IMR-90 (cell line): Measurements from ENCODE around the gene CYTH1. TPM values are rescaled to one million over a fixed set of nuclear protein-coding genes. Genes with fewer than 3 reads are reported as not detected.
A peak's percentile ranks its signal among the peaks of the same experiment; 100 is the strongest.

Source experiments
- ATAC-seq: fragments of 200-7000 bp; cut with Tn5 transposase; 2 replicates; pipeline ENCODE4 v1.9.1; 2020; ENCODE audit warnings: low read depth, mild to moderate bottlenecking, moderate library complexity
- BruUV-seq: library from RNA; stranded (reverse); fragments of 400-500 nt; replicated peaks from 2 replicates; lab custom pipeline; 2021; lab: Mats Ljungman, UMichigan
- CTCF ChIA-PET: fragments of 300-600 bp; formaldehyde crosslinking; extraction: SDS; loops from one replicate; lab custom pipeline; 2021; ENCODE audit warnings: antibody characterized with exemption; lab: Yijun Ruan, JAX
- POLR2A ChIA-PET: fragments of 300-600 bp; sonication (Branson Sonifier 250); formaldehyde crosslinking; loops from one replicate; lab custom pipeline; 2022; ENCODE audit warnings: antibody characterized with exemption; ENCODE audit not compliant: unreplicated experiment; lab: Charles Lee
- DNase-seq: peaks from one replicate; pipeline ENCODE4 v3.0.0; 2013
- H2AFZ ChIP-seq: replicated peaks from 2 replicates; pipeline ENCODE3; 2013; ENCODE audit warnings: low read length, mild to moderate bottlenecking; ENCODE audit not compliant: poor library complexity
- H2AK5ac ChIP-seq: 2 replicates; pipeline ENCODE4 v1.6.1; 2013; ENCODE audit warnings: low read depth, low read length, inconsistent platforms
- H2AK9ac ChIP-seq: replicated peaks from 2 replicates; pipeline ENCODE3; 2013; ENCODE audit warnings: mild to moderate bottlenecking, low read depth, low read length, moderate library complexity; ENCODE audit not compliant: poor library complexity
- H2BK120ac ChIP-seq: 2 replicates; pipeline ENCODE4 v1.6.1; 2013; ENCODE audit warnings: low read depth, low read length, inconsistent platforms
- H2BK15ac ChIP-seq: 3 replicates; pipeline ENCODE4 v1.6.1; 2013; ENCODE audit warnings: low read depth, low read length, inconsistent platforms
- H2BK20ac ChIP-seq: 2 replicates; pipeline ENCODE4 v1.6.1; 2013; ENCODE audit warnings: low read depth, mild to moderate bottlenecking, inconsistent platforms, low read length, moderate library complexity
- H2BK5ac ChIP-seq: 2 replicates; pipeline ENCODE4 v1.6.1; 2013; ENCODE audit warnings: mild to moderate bottlenecking, low read depth, low read length, inconsistent platforms; ENCODE audit not compliant: poor library complexity, severe bottlenecking
- H3K14ac ChIP-seq: replicated peaks from 2 replicates; pipeline ENCODE4 v1.6.1; 2013; ENCODE audit warnings: low read depth, low read length, inconsistent platforms
- H3K18ac ChIP-seq: 2 replicates; pipeline ENCODE4 v1.6.1; 2013; ENCODE audit warnings: low read depth, low read length, control low read depth
- H3K23ac ChIP-seq: 2 replicates; pipeline ENCODE4 v1.6.1; 2013; ENCODE audit warnings: low read depth, low read length, inconsistent platforms
- H3K27ac ChIP-seq: 2 replicates; pipeline ENCODE4 v1.5.1; 2013; ENCODE audit warnings: mild to moderate bottlenecking, control low read depth, low read length; ENCODE audit not compliant: insufficient read depth
- H3K27me3 ChIP-seq: 2 replicates; pipeline ENCODE4 v1.6.1; 2013; ENCODE audit warnings: low read length; ENCODE audit not compliant: control insufficient read depth, insufficient read depth
- H3K36me3 ChIP-seq: 2 replicates; pipeline ENCODE4 v1.6.1; 2013; ENCODE audit warnings: low read length, mixed read lengths; ENCODE audit not compliant: control insufficient read depth, insufficient read depth
- H3K4ac ChIP-seq: 2 replicates; pipeline ENCODE4 v1.6.1; 2013; ENCODE audit warnings: low read depth, low read length, inconsistent platforms
- H3K4me1 ChIP-seq: 2 replicates; pipeline ENCODE4 v1.6.1; 2013; ENCODE audit warnings: low read length, mixed read lengths; ENCODE audit not compliant: control insufficient read depth, insufficient read depth
- H3K4me2 ChIP-seq: 2 replicates; pipeline ENCODE4 v1.6.1; 2013; ENCODE audit warnings: low read depth, mild to moderate bottlenecking, control low read depth, low read length, moderate library complexity
- H3K4me3 ChIP-seq: 2 replicates; pipeline ENCODE4 v1.5.1; 2013; ENCODE audit warnings: low read depth, mild to moderate bottlenecking, control low read depth, low read length, moderate library complexity; ENCODE audit not compliant: insufficient read depth
- H3K56ac ChIP-seq: 2 replicates; pipeline ENCODE4 v1.6.1; 2013; ENCODE audit warnings: low read length, inconsistent platforms; ENCODE audit not compliant: insufficient read depth; ENCODE audit errors: extremely low read depth
- H3K79me1 ChIP-seq, 2 experiments: 2 replicates each; pipeline ENCODE4 v1.6.1; 2013; ENCODE audit warnings: low read length in 2 of 2, inconsistent platforms in 1 of 2, low read depth in 1 of 2
- H3K9ac ChIP-seq: 2 replicates; pipeline ENCODE4 v1.6.1; 2013; ENCODE audit warnings: low read depth, low read length, control low read depth
- H3K9me1 ChIP-seq: 2 replicates; pipeline ENCODE4 v1.6.1; 2013; ENCODE audit warnings: low read length, inconsistent platforms; ENCODE audit not compliant: insufficient read depth
- H3K9me3 ChIP-seq: 2 replicates; pipeline ENCODE4 v1.6.1; 2013; ENCODE audit warnings: low read length; ENCODE audit not compliant: control insufficient read depth, insufficient read depth
- H4K20me1 ChIP-seq: 2 replicates; pipeline ENCODE4 v1.6.1; 2013; ENCODE audit warnings: low read length, inconsistent platforms; ENCODE audit not compliant: insufficient read depth
- H4K5ac ChIP-seq: 2 replicates; pipeline ENCODE4 v1.6.1; 2013; ENCODE audit warnings: mild to moderate bottlenecking, low read depth, low read length, control low read depth
- H4K8ac ChIP-seq, 2 experiments: 2 replicates each; pipeline ENCODE4 v1.6.1; 2013; ENCODE audit warnings: low read depth in 2 of 2, low read length in 2 of 2, control low read depth in 1 of 2, inconsistent platforms in 1 of 2
- H4K91ac ChIP-seq: 2 replicates; pipeline ENCODE4 v1.6.1; 2013; ENCODE audit warnings: low read depth, low read length, inconsistent platforms; ENCODE audit not compliant: insufficient read depth
- ELK1 ChIP-seq: fragments of 150-350 bp; IDR thresholded peaks from 2 replicates; pipeline ENCODE4 v1.6.1; 2016; ENCODE audit warnings: low read depth, mild to moderate bottlenecking, low read length, moderate library complexity, borderline replicate concordance
- MAFK ChIP-seq: IDR thresholded peaks from 2 replicates; pipeline ENCODE4 v1.6.1; 2012; ENCODE audit warnings: low read depth, low read length, improper control_type of control experiment
- WGBS, 2 experiments: methylation state at CpG; one replicate each; pipeline versions ENCODE4 v1.1.5 to v1.1.7; 2013; ENCODE audit warnings: missing lambda C conversion rate in 2 of 2; ENCODE audit not compliant: insufficient read length in 1 of 2; ENCODE audit errors: extremely low coverage in 2 of 2; 5-methylcytosine and 5-hydroxymethylcytosine counted together
- dilution Hi-C: fragments of 300-500 bp; cut with HindIII; formaldehyde crosslinking; loops from one replicate; pipeline ENCODE4 v1.14.3; 2018; ENCODE audit warnings: low sequenced_read_pairs; ENCODE audit not compliant: unreplicated experiment
- in situ Hi-C: fragments of 300-500 bp; cut with MboI; formaldehyde crosslinking; loops from 3 replicates; pipeline ENCODE4 v1.14.3; 2019; ENCODE audit warnings: low sequenced_read_pairs, inconsistent platforms, mixed read lengths
- intact Hi-C: fragments of 100-400 bp; cut with micrococcal nuclease; formaldehyde crosslinking; loops from 2 replicates; pipeline ENCODE4 v1.10.0; 2022
- polyA plus RNA-seq, 3 experiments: library from polyadenylated mRNA; depleted of rRNA; stranded (reverse); fragments of >200 nt; gene quantifications; 2 replicates each; pipeline ENCODE4 v1.2.3, GENCODE V29; 2012; ENCODE audit warnings: low replicate concordance in 1 of 3
- total RNA-seq: library from RNA; depleted of rRNA; stranded (reverse); fragments of >200 nt; gene quantifications from 2 replicates; pipeline ENCODE4 v1.2.3, GENCODE V29; 2012

Gene CYTH1
- total and polyA plus RNA-seq, 2 of the 4 experiments (the other 2 are of a cell fraction): 7.9 to 12.4 TPM

GRCh38 chr17:78692460-78693010, 89.5 kb downstream of the CYTH1 start:
- Histone ChIP-seq H2AFZ (no peak overlapping the region), H3K4me3 (no peak overlapping the region), H3K4me1 (no peaks in the 10 kb centered on the region), H2BK5ac (no peak overlapping the region), H3K4ac (no peak overlapping the region), H3K9ac (no peak overlapping the region), H2AK5ac (no peak overlapping the region), H4K5ac (no peak overlapping the region), H3K36me3 (peaks cover 34% of the 10 kb centered on the region), H2BK15ac (no peak overlapping the region), H4K8ac (no peak overlapping the region), H3K79me1 (no peaks in the 10 kb centered on the region), H2AK9ac (no peak overlapping the region), H4K20me1 (no peaks in the 10 kb centered on the region), H3K27me3 (no peaks in the 10 kb centered on the region), H3K27ac (no peak overlapping the region), H3K9me1 (peaks cover 2% of the 10 kb centered on the region), H3K23ac (no peak overlapping the region), H2BK120ac (no peak overlapping the region), H3K9me3 (no peaks in the 10 kb centered on the region), H2BK20ac (no peak overlapping the region), H4K91ac (no peak overlapping the region), H3K14ac (no peak overlapping the region), H3K18ac (no peak overlapping the region), H3K56ac (no peak overlapping the region), H3K4me2 (no peak overlapping the region)
- no TSS peak for BruUV-seq
- ChIA-PET POLR2A (no interaction called here), CTCF (no interaction called here)
- dilution Hi-C loops: no loop called here
- intact Hi-C loops: no loop called here
- 96% methylated on average over 6 of the region's 15 CpGs; no CpG with 5 or more reads in 1 of the 2 experiments for WGBS, 2 experiments
- ATAC-seq (no peak), DNase-seq (no peak)
- TF ChIP-seq MAFK (peak; percentile 94), ELK1 (no peak)
- in situ Hi-C loops: no loop called here
